HT-29 (cell line): Measurements from ENCODE around the gene NKX2-4. TPM values are rescaled to one million over a fixed set of nuclear protein-coding genes. Genes with fewer than 3 reads are reported as not detected.
"Not testable (repeated sequence)": the region's sequence is repeated elsewhere in the genome, so short reads cannot be mapped to it uniquely, and the experiment has no call there.

Experiments
- DNase-seq: peaks from one replicate; pipeline ENCODE4 v3.0.0-alpha.2; 2015; ENCODE audit warnings: low spot score
- total RNA-seq: library from RNA; depleted of rRNA; stranded (reverse); fragments of >200 nt; shearing (Covaris generic); gene quantifications from 2 replicates; pipeline ENCODE4 v1.2.3, GENCODE V29; 2014; rRNA removed

NKX2-4 gene
- not detected in 2 replicates for total RNA-seq

GRCh38 chr20:21397341-21398108, at the start of gene NKX2-4:
Gene NKX2-4, minus strand, starts transcription at chr20:21397526. Its CDS starts 127 bp downstream, at chr20:21397399.
- DNase-seq: no peak

DNA sequence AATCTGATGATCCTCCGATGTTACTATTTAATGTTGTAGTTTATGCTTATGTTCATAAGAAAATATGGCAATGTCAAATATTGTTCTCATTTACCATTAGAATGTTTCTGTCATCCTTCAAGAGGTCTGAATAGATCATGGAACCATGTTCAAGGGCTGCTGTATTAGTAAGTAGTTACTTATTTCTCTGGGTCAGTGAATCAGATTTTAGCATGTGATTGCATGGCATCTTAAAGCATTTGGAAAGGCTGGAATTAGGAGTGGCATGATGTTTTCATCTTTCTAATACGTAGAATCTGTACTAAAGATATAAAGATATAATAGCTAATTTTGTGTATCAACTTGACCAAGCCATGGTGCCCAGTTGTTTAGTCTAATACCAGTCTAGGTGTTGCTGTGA, 40.5 kb upstream of the NKX2-4 start:
- DNase-seq: no peak

DNA sequence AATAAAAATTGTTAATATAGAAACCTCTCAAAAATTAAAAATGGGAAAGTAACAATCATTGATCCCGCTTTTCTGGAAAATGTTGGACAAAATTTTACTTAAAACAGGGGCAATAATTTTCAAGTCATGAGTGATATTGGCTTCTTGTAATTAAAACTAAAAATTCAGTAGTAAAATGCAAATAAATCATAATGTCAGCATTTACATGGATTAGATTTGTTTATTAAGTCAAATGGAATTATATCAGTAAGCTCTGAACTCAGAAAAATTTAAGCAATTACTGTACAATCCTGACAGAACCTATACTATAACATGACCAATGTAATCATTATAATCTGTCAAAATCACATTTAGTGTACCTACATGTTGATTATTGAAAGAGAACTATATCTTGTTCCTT, 39.9 kb upstream of the NKX2-4 start:
- no peak for DNase-seq

DNA sequence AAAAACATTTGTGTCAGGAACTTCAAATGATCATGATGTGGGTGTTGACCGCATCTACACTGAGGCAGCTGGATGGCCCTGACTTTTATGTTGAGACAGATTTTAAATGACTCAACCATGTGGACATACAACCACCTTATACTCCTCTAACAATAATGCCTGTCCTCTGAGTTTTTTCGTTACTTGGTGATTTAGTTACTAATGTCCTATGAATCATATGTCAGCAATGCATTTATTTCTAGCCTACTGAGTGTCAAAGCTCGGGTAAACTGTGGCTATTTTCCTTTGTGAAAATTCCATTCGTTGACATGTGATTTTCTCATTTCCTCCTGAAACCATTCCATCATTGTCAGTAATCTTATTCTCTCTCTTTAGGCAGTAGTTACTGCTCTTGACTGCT, 38.9 kb upstream of the NKX2-4 start:
- no peak for DNase-seq

- DNase-seq: no peak
Measured at GRCh38 chr20:21435576-21435975, 38.2 kb upstream of the NKX2-4 start.

DNA sequence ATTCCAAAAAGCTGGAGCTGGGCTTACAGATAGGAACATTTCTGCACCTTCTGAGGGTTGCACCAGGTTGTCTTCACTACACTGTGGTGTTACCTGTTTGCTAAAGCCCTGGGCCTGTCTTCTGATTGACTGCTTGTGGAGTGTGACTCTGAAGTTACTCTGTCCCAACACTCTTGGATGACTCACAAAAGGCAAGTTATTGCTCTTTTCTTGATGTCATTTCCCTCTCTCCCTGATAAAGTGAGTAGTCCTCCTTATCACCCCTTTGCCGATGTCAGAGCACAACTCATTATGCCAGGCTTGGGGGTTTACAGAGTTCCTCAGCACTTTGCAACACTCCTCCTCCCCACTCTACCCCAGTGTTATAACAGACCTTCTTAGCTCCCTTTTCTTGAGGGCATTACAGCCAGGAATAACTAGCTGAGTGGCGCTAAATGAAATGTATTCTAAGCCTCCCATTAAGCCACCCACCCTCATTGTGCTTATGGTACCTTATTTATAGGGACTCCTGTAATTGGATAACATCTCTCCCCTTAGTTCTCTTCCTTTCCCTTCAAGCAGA, 36.1 kb upstream of the NKX2-4 start:
- no peak for DNase-seq

DNA sequence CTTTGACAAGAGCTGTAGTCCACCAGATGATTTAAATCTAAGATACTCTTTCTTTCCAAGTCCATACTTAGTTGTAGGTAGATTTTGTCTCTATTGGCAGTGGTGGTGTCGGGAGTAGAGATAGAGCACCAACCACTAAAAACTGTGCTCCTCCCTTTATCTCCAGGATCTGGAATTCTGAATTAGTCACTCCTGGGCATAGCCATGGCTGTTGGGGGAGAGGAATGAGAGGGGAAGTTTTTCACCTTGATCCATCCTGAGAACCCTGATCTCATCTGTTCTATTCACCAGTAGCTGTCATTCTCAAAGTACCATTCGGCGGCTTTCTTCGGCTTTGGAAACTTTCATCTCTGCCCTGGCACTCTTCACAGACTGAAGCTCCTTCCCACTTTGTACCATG, 35.6 kb upstream of the NKX2-4 start:
- DNase-seq: no peak

DNA sequence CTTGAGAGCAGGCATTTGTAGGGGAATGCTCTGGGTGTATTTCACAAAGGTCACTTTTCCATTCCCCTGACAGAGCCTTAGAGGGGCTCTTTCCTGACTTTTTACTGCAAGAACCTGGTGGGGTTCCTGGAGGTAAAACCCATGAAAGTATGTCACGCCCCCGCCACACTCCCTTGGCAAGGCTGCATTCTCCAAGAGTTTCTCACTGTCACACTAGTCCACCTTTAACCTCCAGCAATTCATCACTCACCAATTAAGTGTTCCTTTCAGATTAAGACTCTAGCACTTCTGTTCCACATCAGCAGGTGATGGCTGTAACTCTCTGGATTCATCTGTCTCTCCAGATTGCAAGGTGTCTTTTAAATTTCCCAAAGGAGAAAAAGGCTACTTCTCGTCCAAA, 32.7 kb upstream of the NKX2-4 start:
- DNase-seq: no peak

DNA sequence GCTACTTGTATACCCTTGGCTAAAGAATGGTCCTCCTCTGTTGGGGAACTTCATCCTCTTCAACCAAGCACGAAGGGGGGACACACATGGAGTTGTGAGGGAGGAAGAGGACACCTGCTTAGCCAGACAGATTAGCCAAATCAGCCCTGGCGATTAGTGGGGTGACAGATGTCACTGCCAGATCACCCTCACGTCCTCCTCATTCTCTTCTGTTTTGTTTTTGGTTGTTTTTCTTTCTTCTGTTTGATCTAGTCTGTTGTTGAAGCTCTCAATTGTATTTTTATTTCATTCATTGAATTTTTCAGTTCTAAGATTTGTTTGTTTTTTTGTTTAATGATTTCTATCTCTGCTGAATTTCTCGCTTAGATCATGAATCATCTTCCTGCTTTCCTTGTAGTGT, 27.5 kb upstream of the NKX2-4 start:
- DNase-seq: no peak

DNA sequence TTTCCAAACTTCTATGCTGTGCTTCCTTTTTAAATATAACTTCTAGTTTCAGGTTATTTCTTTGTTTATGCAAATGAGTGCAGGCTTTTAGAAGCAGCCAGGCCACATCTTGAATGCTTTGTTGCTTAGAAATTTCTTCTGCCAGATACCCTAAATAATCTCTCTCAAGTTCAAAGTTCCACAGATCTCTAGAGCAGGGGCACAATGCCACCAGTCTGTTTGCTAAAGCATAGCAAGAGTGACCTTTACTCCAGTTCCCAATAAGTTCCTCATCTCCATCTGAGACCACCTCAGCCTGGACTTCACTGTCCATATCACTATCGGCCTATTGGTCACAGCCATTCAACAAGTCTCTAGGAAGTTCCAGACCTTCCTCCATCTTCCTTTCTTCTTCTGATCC, 26.4 kb upstream of the NKX2-4 start:
- not testable (repeated sequence) for DNase-seq

DNA sequence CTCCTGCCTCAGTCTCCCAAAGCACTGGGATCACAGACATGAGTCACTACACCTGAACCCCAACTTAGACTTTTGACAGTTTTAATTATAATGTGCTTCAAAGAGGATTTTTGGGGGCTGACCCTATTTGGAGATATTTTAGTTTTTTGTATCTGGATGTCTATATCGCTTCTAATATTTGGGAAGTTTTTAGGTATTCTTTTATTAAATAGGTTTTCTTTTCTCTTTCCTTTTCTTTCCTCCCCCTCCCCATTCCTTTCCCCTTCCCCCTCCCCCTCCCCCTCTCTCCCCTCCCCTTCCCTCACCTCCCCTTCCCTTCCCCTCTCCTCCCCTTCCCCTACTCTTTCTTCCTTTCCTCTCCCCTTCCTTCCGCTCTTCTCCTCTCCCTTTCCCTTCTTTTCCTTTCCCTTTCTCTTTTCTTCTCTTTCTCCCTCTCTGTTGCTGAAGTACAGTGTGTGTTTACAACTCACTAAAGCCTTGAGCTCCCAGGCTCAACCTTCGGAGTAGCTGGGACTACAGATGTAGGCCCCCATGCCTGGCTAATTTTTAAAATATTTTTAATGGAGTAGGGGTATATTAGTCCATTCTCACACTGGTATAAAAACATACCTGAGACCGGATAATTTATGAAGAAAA, 24.4 kb upstream of the NKX2-4 start:
- DNase-seq: no peak

DNA sequence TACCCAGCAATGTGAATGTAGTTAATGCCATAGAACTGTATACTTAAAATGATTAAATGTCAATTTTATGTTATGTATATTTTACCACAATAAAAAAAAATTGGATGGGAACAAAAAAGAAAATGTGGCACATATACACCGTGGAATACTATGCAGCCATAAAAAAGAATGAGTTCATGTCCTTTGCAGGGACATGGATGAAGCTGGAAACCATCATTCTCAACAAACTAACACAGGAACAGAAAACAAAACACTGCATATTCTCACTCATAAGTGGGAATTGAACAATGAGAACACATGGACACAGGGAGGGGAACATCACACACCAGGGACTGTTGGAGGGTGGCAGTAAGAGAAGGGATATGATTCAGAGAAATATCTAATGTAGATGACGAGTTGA, 21.8 kb upstream of the NKX2-4 start:
- not testable (repeated sequence) for DNase-seq

GRCh38 chr20:21413996-21414395, 16.7 kb upstream of the NKX2-4 start:
- not testable (repeated sequence) for DNase-seq

- no peak for DNase-seq
Measured at GRCh38 chr20:21411725-21412124, 14.4 kb upstream of the NKX2-4 start.

- no peak for DNase-seq
Measured at GRCh38 chr20:21399005-21399475, 1.7 kb upstream of the NKX2-4 start.

DNA sequence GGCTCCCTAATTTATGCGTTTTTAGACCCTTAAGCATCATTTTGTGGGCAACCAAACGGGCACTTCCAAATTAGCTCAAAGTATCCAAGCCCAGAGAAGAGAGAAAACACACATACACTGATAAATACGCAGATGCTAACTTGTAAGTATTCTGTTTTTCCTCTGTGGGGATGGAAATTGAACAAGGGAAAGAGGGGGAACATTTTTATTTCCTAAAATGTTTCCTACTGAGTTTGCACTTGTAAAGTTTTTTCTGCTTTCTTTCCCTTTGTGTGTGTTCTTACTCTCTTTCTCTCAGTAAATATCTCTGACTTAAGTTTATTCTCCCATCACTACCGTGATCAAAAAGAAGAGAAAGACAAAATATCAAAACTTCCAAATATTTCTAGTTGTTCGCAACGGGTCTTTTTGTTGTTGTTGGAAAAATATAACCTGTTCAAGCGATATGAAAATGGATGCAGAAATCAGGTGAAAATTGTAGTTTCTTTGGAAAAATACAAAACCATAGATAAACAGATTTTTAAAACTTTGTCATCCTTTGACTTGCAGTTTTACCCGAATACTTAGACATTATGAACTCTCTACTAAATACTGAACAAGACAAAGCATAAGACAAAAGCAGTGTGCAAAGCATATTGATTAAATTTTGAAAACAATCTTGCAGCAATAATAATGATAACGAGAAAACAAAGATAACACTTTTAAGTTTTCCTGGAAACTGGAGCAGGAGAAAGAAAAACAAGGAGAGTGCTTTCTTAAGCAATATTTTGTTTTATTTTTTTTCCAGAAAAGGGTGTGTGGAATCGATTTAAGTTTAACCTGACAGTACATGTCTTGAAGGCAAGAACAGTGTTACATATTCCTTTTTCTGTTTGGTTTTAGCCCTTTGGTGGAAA, 1.0 kb upstream of the NKX2-4 start:
- DNase-seq: no peak

GRCh38 chr20:21396599-21397340, 556 bp downstream of the NKX2-4 start:
- no peak for DNase-seq

GRCh38 chr20:21395666-21396598, 1.4 kb downstream of the NKX2-4 start:
- DNase-seq: no peak

GRCh38 chr20:21395051-21395665, 2.2 kb downstream of the NKX2-4 start:
- no peak for DNase-seq
